ENCODE data around the gene CEBPG. TPM values are rescaled to one million over a fixed set of nuclear protein-coding genes. Genes with fewer than 3 reads are reported as not detected.

The CEBPG gene
- total and polyA plus RNA-seq, 9 of the 15 experiments (the other 6 are each of a cell fraction or from before 2014, with no cell fraction given): 9.5 to 34.9 (median 30.9) TPM

DNA sequence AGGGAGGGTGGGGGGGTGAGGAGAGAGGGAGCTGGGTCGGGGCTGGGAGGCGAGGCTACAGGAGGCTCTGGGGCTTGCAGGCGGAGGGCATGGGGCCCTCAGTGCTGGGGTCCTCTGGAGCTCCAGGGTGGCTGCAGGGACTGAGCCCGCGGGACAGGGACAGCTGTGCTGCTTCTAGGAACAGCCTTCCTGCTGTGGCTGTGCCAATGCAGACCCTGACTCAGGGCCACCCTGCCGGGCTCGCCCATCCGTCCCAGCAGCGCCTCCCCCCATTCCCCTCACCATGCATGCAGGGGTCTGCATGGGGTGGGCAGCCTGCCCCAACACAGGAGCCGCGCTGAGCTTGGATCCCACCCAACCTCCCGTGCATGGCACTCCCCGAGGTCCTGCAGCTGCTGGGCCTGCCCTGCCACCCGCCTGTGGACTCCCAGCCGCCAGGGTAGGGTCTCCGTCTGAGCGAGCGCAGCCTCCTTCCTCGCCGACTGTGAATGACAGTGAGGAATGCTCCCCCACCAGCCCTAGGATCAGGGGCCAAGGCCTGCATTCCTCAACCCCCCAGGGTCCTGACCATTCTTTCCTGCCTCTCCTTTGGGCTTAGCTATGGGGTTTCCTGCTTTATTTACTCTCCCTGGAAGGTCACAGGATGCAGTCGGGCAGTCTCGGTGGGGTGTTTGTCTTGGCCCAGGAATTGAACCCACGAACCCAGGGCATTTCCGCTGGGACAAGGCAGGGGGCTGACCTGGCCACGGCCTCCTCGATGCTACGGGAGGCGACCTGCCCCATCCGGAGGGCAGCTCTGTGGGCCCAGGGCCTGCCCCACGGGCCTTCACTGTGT, 23.4 kb downstream of the CEBPG start:
- Histone ChIP-seq H3K27ac (ENCODE audit: extremely low read depth, low read depth, low read length) (no peak overlapping the region), H4K20me1 (replicated peaks; ENCODE audit: control insufficient read depth, insufficient read depth, low read length) (peaks cover 36% of the 10 kb centered on the region), H3K79me2 (ENCODE audit: control insufficient read depth, insufficient read depth, low read length) (no peaks in the 10 kb centered on the region), H3K36me3 (ENCODE audit: control insufficient read depth, insufficient read depth, low read length) (no peaks in the 10 kb centered on the region), H2AFZ (ENCODE audit: low read depth, low read length) (no peak overlapping the region), H3K9me1 (ENCODE audit: control insufficient read depth, insufficient read depth, low read length) (no peaks in the 10 kb centered on the region), H3K4me2 (ENCODE audit: insufficient read depth, low read length) (no peak overlapping the region), H3K9me3 (replicated peaks; ENCODE audit: control insufficient read depth, insufficient read depth, low read depth, low read length) (no peaks in the 10 kb centered on the region), H3K4me1 (replicated peaks in 1 of 2; ENCODE audit: control insufficient read depth in 2 of 2, insufficient read depth in 2 of 2, low read length in 2 of 2) (peaks cover 0 to 56% of the 10 kb centered on the region in 2 experiments; a peak in 2 of 5 replicates), H3K9ac (ENCODE audit: insufficient read depth in 1 of 2, low read depth in 2 of 2, low read length in 2 of 2) (no peak overlapping the region; a peak in 1 of 4 replicates), H3K4me3 (no peak overlapping the region), H3K27me3 (ENCODE audit: control insufficient read depth in 2 of 2, insufficient read depth in 2 of 2, low read length in 2 of 2) (peaks cover 0 to 17% of the 10 kb centered on the region in 2 experiments; a peak in 2 of 5 replicates)
- intact Hi-C loops (cut with micrococcal nuclease) (no loop called here), in situ Hi-C loops (cut with MboI) (no loop called here)
- 34% methylated on average over 19 of the region's 30 CpGs for WGBS (ENCODE audit: insufficient coverage, low coverage, missing lambda C conversion rate)
- TF ChIP-seq ZNF134 (CRISPR knock-in tag; conservative IDR thresholded peaks at IDR 0.05): no peak
- 0 out of 2 replicates have a peak, but pooled peaks have one; percentile 8 for TF ChIP-seq POLR2G (IDR thresholded peaks at IDR 0.05; ENCODE audit: low read depth, low read length)
- TF ChIP-seq SMAD3 (CRISPR knock-in tag; conservative IDR thresholded peaks at IDR 0.05): no peak
- no peak for TF ChIP-seq MYBL2 (IDR thresholded peaks at IDR 0.05; ENCODE audit: low read depth)
- no peak for TF ChIP-seq MYBL2 (CRISPR knock-in tag; IDR thresholded peaks at IDR 0.05; ENCODE audit: borderline replicate concordance)
- no peak for TF ChIP-seq ZNF407 (IDR thresholded peaks at IDR 0.05; ENCODE audit: low read depth)
- TF ChIP-seq, protein P1, sequence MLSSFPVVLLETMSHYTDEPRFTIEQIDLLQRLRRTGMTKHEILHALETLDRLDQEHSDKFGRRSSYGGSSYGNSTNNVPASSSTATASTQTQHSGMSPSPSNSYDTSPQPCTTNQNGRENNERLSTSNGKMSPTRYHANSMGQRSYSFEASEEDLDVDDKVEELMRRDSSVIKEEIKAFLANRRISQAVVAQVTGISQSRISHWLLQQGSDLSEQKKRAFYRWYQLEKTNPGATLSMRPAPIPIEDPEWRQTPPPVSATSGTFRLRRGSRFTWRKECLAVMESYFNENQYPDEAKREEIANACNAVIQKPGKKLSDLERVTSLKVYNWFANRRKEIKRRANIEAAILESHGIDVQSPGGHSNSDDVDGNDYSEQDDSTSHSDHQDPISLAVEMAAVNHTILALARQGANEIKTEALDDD (IDR thresholded peaks at IDR 0.05): no peak
- ATAC-seq (no peak), DNase-seq (ENCODE audit: extremely low read depth in 1 of 4, low spot score in 3 of 4) (no peak), FAIRE-seq (no peak)
- BruUV-seq (replicated peaks): no TSS peak
- ChIA-PET POLR2A (interaction anchor here (0.5 to 3.7 kb wide), 9 partner anchors 10 to 266 kb away, joined by 3 to 16 read pairs (median 4); partner anchors contain the start of gene CEBPG), CTCF (ENCODE audit: low intra/inter-chr PET ratio) (no interaction called here)

Data from K562 (cell line).